HG02798 (cell line): ENCODE measurements around the gene PHF20.
"Not testable (repeated sequence)": the region's sequence is repeated elsewhere in the genome, so short reads cannot be mapped to it uniquely, and the experiment has no call there.

Experiments used
- ATAC-seq: cut with Tn5 transposase; IDR thresholded peaks from one replicate; pipeline ENCODE4 v1.9.1; 2021; ENCODE audit warnings: mild to moderate bottlenecking; ENCODE audit not compliant: unreplicated experiment, poor library complexity

The PHF20 gene

GRCh38 chr20:35771689-35772562 is at the start of gene PHF20:
PHF20 (plus strand) TSS chr20:35772015; CDS start chr20:35801523, 29,508 bp downstream.
- peak; percentile 90 for ATAC-seq

GRCh38 chr20:35723275-35723639 is 48.6 kb upstream of the PHF20 start:
- ATAC-seq = not testable (repeated sequence)

GRCh38 chr20:35723652-35724320 is 48.0 kb upstream of the PHF20 start:
- ATAC-seq = not testable (repeated sequence)

GRCh38 chr20:35724321-35725230 is 47.2 kb upstream of the PHF20 start:
- ATAC-seq = no peak

- no peak for ATAC-seq
Measured at GRCh38 chr20:35726842-35727711, 44.7 kb upstream of the PHF20 start.

- no peak for ATAC-seq
Measured at GRCh38 chr20:35729283-35729807, 42.5 kb upstream of the PHF20 start.

- no peak for ATAC-seq
Measured at GRCh38 chr20:35729836-35730582, 41.8 kb upstream of the PHF20 start.

- ATAC-seq = no peak
Measured at GRCh38 chr20:35730583-35731468, 41.0 kb upstream of the PHF20 start.

- ATAC-seq = no peak
Measured at GRCh38 chr20:35731469-35731788, 40.4 kb upstream of the PHF20 start.

GRCh38 chr20:35731862-35732643 is 39.8 kb upstream of the PHF20 start:
- ATAC-seq = no peak

- no peak for ATAC-seq
Measured at GRCh38 chr20:35732644-35732982, 39.2 kb upstream of the PHF20 start.

GRCh38 chr20:35734374-35734773 is 37.4 kb upstream of the PHF20 start:
- no peak for ATAC-seq

GRCh38 chr20:35734777-35735649 is 36.8 kb upstream of the PHF20 start:
- no peak for ATAC-seq

- no peak for ATAC-seq
Measured at GRCh38 chr20:35735826-35736470, 35.9 kb upstream of the PHF20 start.

GRCh38 chr20:35737865-35738333 is 33.9 kb upstream of the PHF20 start:
- no peak for ATAC-seq
